Astrocyte of the spinal cord (primary cell): ENCODE results near the gene TMEM154.

Experiments
- DNase-seq: peaks from one replicate; pipeline ENCODE4 v3.0.0; 2011; ENCODE audit warnings: low read depth, low spot score
- H3K4me3 ChIP-seq: 2 replicates; pipeline ENCODE4 v1.5.1; 2011; ENCODE audit warnings: low read depth, mild to moderate bottlenecking, low read length, moderate library complexity
- in situ Hi-C: cut with HindIII; loops from 2 replicates; pipeline ENCODE4 v1.10.0; 2017; ENCODE audit warnings: low sequenced_read_pairs
- TF ChIP-seq, protein P1 (sequence below): IDR thresholded peaks from 2 replicates; pipeline ENCODE4 v1.5.1; 2012; ENCODE audit warnings: low read depth, mild to moderate bottlenecking, low read length, inconsistent platforms

The TMEM154 gene

GRCh38 chr4:152708361-152708760, 28.6 kb upstream of the TMEM154 start:
- no peak overlapping the region for H3K4me3 ChIP-seq
- DNase-seq = no peak
- in situ Hi-C loops = no loop called here
- TF ChIP-seq, protein P1, sequence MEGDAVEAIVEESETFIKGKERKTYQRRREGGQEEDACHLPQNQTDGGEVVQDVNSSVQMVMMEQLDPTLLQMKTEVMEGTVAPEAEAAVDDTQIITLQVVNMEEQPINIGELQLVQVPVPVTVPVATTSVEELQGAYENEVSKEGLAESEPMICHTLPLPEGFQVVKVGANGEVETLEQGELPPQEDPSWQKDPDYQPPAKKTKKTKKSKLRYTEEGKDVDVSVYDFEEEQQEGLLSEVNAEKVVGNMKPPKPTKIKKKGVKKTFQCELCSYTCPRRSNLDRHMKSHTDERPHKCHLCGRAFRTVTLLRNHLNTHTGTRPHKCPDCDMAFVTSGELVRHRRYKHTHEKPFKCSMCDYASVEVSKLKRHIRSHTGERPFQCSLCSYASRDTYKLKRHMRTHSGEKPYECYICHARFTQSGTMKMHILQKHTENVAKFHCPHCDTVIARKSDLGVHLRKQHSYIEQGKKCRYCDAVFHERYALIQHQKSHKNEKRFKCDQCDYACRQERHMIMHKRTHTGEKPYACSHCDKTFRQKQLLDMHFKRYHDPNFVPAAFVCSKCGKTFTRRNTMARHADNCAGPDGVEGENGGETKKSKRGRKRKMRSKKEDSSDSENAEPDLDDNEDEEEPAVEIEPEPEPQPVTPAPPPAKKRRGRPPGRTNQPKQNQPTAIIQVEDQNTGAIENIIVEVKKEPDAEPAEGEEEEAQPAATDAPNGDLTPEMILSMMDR = no peak

DNA sequence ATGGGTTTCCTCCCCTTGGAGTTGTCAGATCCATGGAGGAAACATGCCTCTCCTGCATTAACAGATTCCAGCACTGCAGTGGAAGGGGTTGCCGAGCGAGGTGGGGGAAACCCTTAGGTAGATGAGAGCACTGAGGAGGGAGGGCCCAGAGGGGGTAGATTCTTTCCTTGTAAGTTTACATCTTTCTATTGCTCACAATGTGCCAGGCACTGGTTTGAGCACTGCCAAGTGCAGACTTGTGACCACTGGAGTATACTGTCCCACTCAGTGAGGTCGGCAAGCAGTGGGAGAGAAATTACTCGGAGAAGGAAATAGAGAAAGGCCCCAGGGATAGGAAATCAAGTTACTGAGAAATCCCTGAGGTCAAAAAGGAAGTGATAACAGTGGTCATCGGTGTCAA, 27.8 kb upstream of the TMEM154 start:
- in situ Hi-C loops = no loop called here
- TF ChIP-seq, protein P1 = no peak
- H3K4me3 ChIP-seq = no peak overlapping the region
- DNase-seq = no peak

DNA sequence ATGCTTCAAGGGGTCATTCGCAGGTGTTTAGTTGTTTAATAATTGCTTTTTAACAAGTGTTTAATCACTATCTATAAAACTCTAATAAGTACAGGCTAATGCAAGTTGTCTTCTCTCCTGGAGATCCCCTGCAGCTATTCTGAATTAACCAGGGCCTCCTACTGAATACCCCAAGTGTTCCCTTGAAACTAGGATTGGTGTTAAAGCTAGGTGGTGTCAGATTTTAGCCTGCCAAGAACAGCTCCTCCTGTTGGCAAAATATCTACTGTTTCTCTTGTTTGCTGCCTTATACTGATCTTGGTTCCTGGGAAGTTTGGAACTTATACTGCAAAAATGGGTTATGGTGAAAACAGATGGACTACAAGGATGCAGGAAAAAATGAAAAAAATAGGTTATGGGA, 26.1 kb upstream of the TMEM154 start:
- in situ Hi-C loops = no loop called here
- no peak for DNase-seq
- H3K4me3 ChIP-seq = no peak overlapping the region
- TF ChIP-seq, protein P1 = no peak

DNA sequence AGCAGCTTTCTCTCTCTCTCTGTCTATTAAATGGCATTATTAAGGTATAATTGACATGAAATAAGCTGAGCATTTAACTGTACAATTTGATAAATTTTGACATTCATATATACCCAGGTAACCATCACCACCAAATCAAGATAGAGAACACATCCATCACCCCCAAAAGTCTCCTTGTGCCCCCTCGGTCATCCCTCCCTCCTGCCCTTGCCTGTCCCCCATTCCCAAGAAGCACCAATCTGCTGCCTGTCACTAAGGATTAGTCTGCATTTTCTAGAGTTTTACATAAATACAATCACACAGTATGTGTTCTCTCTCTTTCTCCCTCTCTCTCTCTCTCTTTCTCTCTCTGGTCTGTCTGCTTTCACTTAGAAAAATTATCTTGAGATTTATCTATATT, 25.0 kb upstream of the TMEM154 start:
- no peak overlapping the region for H3K4me3 ChIP-seq
- no peak for DNase-seq
- TF ChIP-seq, protein P1 = no peak
- in situ Hi-C loops = no loop called here

- in situ Hi-C loops = no loop called here
- no peak for DNase-seq
- TF ChIP-seq, protein P1 = no peak
- no peak overlapping the region for H3K4me3 ChIP-seq
Measured at GRCh38 chr4:152700151-152700550, 20.4 kb upstream of the TMEM154 start.

DNA sequence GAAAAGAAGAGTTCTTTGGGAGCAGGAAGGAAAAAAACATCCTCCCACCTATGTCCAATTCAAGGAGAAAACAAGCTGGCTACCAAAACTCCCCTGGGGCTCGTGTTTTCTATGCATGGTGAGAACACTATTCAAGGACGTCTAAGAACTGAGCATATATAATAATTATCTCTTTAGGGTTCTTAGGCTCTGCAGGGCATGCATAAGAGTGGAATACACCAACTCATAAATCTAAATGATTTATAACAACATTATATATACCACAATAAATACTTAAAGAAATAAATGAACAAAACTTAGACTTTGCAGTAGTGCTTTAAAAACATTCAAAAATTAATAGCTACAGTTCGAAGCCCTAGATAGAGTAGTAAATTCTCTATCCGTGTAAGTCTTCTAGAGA, 19.5 kb upstream of the TMEM154 start:
- TF ChIP-seq, protein P1 = no peak
- in situ Hi-C loops = no loop called here
- H3K4me3 ChIP-seq = no peak overlapping the region
- no peak for DNase-seq

DNA sequence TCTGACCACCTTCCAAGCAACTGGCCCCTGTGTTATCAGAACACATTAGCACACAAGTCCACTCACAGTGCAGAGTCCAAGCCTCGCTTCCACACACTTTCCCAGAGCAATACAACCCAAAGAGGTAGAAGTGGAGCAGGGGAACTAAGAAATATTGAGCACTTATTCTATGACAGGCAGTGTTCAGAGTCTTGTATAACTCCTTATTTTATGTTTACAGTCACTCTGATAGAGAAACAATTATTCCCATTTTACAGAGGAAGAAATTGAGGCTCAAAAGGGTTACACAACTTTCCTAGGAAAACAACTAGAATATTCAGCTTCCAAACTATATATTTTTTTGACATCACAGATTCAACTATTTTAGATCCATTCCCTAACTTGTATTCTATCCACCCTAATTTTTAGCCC, 18.3 kb upstream of the TMEM154 start:
- no peak for DNase-seq
- in situ Hi-C loops = no loop called here
- TF ChIP-seq, protein P1 = no peak
- H3K4me3 ChIP-seq = no peak overlapping the region
